GM23338 (cell line): ENCODE data around the gene ARHGAP10.

Experiments
- POLR2AphosphoS5 ChIP-seq: IDR thresholded peaks from 2 replicates; pipeline ENCODE4 v1.6.1; 2016; ENCODE audit warnings: antibody characterized with exemption, low read depth
- TF ChIP-seq, protein P1 (sequence below), 2 experiments: fragments of 200-600 bp in 1 of 2; sonication (generic) in 1 of 2; conservative IDR thresholded peaks; 2 replicates each; pipeline versions ENCODE4 v1.5.1 to v1.6.1; 2016 to 2017; ENCODE audit warnings: antibody characterized with exemption in 2 of 2, low read depth in 2 of 2, mild to moderate bottlenecking in 2 of 2, moderate library complexity in 1 of 2
- TF ChIP-seq, protein P2 (sequence below): IDR thresholded peaks from 2 replicates; pipeline ENCODE4 v1.6.1; 2016; ENCODE audit warnings: antibody characterized with exemption

GRCh38 chr4:148065075-148065474 lies 333.2 kb downstream of the ARHGAP10 start:
- TF ChIP-seq, protein P1, sequence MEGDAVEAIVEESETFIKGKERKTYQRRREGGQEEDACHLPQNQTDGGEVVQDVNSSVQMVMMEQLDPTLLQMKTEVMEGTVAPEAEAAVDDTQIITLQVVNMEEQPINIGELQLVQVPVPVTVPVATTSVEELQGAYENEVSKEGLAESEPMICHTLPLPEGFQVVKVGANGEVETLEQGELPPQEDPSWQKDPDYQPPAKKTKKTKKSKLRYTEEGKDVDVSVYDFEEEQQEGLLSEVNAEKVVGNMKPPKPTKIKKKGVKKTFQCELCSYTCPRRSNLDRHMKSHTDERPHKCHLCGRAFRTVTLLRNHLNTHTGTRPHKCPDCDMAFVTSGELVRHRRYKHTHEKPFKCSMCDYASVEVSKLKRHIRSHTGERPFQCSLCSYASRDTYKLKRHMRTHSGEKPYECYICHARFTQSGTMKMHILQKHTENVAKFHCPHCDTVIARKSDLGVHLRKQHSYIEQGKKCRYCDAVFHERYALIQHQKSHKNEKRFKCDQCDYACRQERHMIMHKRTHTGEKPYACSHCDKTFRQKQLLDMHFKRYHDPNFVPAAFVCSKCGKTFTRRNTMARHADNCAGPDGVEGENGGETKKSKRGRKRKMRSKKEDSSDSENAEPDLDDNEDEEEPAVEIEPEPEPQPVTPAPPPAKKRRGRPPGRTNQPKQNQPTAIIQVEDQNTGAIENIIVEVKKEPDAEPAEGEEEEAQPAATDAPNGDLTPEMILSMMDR (conservative IDR thresholded peaks at IDR 0.05; ENCODE audit: low read depth in 2 of 2): no peak
- TF ChIP-seq, protein P2, sequence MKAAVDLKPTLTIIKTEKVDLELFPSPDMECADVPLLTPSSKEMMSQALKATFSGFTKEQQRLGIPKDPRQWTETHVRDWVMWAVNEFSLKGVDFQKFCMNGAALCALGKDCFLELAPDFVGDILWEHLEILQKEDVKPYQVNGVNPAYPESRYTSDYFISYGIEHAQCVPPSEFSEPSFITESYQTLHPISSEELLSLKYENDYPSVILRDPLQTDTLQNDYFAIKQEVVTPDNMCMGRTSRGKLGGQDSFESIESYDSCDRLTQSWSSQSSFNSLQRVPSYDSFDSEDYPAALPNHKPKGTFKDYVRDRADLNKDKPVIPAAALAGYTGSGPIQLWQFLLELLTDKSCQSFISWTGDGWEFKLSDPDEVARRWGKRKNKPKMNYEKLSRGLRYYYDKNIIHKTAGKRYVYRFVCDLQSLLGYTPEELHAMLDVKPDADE: no peak
- no peak for TF ChIP-seq POLR2AphosphoS5
